ENCODE measurements around the gene DUSP22. TPM values are rescaled to one million over a fixed set of nuclear protein-coding genes. Genes with fewer than 3 reads are reported as not detected.

DUSP22 gene
- total and polyA plus RNA-seq, 2 experiments from 2014 or later: 12.8 to 36.8 TPM

DNA sequence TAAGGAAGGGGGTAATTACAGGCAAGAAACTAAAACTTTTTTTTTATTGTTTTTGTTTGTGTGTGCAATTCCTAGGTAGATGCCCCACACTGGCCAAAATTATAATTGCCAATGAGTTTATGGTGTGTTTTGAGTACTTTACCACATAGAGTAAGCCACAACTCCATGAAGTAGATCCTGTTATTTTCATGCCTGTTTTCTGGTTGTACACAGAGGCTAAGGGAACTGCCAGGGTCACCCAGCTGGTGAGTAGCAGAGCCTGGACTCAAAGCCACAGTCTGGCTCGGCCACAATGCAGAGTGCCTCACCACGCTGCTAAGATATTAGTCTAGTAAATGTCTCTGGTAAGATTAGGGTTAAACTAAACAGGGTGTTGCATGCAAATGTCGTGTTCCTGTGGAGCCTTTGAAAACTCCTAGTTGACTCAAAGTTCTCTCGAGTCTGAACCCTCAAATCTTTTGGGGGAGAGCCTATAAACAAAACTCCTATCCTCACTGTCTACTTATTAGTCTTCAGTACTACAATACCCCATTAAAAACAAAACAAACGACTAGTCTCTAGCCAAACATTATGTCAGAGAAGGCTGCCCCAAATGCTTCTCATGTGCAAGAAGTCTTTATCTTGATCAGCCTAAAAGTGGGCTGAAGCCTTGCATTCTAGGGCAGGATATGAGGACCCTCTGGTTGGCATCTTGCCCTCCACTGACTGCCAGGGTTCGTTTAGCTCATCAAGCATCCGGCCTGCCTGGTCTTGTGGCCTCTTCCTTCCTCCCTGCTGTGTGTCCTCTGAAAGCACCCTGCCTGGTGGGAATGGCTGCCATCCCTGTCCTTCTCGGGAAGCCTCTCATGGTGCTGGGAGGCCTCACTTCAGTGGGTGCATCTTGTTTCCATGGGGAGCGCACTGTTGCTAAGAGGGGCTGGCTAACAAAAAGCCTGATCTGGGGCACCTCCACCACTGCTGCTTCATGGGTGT is 4.2 kb downstream of the DUSP22 start:
- Mint-ChIP-seq H3K4me1 (peaks cover 31% of the 10 kb centered on the region), H3K9me3 (peaks cover 32% of the 10 kb centered on the region), H3K4me3 (no peak overlapping the region), H3K27me3 (ENCODE audit: insufficient read depth, low read depth, poor library complexity) (peaks cover 4% of the 10 kb centered on the region), H3K36me3 (ENCODE audit: low read depth) (peaks cover 14% of the 10 kb centered on the region; the same call in 2 of the 3 replicates), H3K27ac (no peak overlapping the region)
- Histone ChIP-seq H3F3A (replicated peaks; ENCODE audit: low read depth) (peaks cover 6% of the 10 kb centered on the region; the same call in 1 of the 2 replicates), H3K79me2 (replicated peaks; ENCODE audit: insufficient read depth) (peaks cover 66% of the 10 kb centered on the region), H4K20me1 (replicated peaks; ENCODE audit: insufficient read depth) (peaks cover 11% of the 10 kb centered on the region; the same call in 1 of the 2 replicates), H3K9me2 (ENCODE audit: insufficient read depth) (peaks cover 18% of the 10 kb centered on the region), H3K27me3 (ENCODE audit: insufficient read depth) (peaks cover 4% of the 10 kb centered on the region; the same call in 1 of the 2 replicates), H2AFZ (no peak overlapping the region; the same call in 1 of the 2 replicates), H3K36me3 (ENCODE audit: insufficient read depth) (peaks cover 21% of the 10 kb centered on the region; the same call in 1 of the 2 replicates), H3K27ac (ENCODE audit: low read depth) (no peak overlapping the region), H3K4me3 (no peak overlapping the region), H3K4me1 (ENCODE audit: insufficient read depth) (peaks cover 33% of the 10 kb centered on the region), H3K4me2 (0 out of 2 replicates have a peak overlapping the region, but pooled peaks have one; percentile 1)
- ATAC-seq (no peak), DNase-seq (ENCODE audit: low spot score) (no peak)
- TF ChIP-seq JUNB (IDR thresholded peaks at IDR 0.05; ENCODE audit: unreplicated experiment): no peak
- TF ChIP-seq, protein P1, sequence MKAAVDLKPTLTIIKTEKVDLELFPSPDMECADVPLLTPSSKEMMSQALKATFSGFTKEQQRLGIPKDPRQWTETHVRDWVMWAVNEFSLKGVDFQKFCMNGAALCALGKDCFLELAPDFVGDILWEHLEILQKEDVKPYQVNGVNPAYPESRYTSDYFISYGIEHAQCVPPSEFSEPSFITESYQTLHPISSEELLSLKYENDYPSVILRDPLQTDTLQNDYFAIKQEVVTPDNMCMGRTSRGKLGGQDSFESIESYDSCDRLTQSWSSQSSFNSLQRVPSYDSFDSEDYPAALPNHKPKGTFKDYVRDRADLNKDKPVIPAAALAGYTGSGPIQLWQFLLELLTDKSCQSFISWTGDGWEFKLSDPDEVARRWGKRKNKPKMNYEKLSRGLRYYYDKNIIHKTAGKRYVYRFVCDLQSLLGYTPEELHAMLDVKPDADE (IDR thresholded peaks at IDR 0.05): no peak
- TF ChIP-seq NANOG (IDR thresholded peaks at IDR 0.05; ENCODE audit: borderline replicate concordance): no peak
- no peak for TF ChIP-seq EZH2phosphoT487 (IDR thresholded peaks at IDR 0.05; ENCODE audit: unreplicated experiment)
- no peak for TF ChIP-seq POLR2AphosphoS5 (IDR thresholded peaks at IDR 0.05; ENCODE audit: low read depth)
- TF ChIP-seq CREB1 (CRISPR knock-in tag; IDR thresholded peaks at IDR 0.05; ENCODE audit: low read depth): no peak
- TF ChIP-seq ZNF114 (CRISPR knock-in tag; IDR thresholded peaks at IDR 0.05): no peak
- TF ChIP-seq, protein P2, sequence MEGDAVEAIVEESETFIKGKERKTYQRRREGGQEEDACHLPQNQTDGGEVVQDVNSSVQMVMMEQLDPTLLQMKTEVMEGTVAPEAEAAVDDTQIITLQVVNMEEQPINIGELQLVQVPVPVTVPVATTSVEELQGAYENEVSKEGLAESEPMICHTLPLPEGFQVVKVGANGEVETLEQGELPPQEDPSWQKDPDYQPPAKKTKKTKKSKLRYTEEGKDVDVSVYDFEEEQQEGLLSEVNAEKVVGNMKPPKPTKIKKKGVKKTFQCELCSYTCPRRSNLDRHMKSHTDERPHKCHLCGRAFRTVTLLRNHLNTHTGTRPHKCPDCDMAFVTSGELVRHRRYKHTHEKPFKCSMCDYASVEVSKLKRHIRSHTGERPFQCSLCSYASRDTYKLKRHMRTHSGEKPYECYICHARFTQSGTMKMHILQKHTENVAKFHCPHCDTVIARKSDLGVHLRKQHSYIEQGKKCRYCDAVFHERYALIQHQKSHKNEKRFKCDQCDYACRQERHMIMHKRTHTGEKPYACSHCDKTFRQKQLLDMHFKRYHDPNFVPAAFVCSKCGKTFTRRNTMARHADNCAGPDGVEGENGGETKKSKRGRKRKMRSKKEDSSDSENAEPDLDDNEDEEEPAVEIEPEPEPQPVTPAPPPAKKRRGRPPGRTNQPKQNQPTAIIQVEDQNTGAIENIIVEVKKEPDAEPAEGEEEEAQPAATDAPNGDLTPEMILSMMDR (conservative IDR thresholded peaks at IDR 0.05; ENCODE audit: low read depth in 2 of 2): no peak
- TF ChIP-seq STAT1 (IDR thresholded peaks at IDR 0.05; ENCODE audit: unreplicated experiment): no peak
- TF ChIP-seq, protein P3, sequence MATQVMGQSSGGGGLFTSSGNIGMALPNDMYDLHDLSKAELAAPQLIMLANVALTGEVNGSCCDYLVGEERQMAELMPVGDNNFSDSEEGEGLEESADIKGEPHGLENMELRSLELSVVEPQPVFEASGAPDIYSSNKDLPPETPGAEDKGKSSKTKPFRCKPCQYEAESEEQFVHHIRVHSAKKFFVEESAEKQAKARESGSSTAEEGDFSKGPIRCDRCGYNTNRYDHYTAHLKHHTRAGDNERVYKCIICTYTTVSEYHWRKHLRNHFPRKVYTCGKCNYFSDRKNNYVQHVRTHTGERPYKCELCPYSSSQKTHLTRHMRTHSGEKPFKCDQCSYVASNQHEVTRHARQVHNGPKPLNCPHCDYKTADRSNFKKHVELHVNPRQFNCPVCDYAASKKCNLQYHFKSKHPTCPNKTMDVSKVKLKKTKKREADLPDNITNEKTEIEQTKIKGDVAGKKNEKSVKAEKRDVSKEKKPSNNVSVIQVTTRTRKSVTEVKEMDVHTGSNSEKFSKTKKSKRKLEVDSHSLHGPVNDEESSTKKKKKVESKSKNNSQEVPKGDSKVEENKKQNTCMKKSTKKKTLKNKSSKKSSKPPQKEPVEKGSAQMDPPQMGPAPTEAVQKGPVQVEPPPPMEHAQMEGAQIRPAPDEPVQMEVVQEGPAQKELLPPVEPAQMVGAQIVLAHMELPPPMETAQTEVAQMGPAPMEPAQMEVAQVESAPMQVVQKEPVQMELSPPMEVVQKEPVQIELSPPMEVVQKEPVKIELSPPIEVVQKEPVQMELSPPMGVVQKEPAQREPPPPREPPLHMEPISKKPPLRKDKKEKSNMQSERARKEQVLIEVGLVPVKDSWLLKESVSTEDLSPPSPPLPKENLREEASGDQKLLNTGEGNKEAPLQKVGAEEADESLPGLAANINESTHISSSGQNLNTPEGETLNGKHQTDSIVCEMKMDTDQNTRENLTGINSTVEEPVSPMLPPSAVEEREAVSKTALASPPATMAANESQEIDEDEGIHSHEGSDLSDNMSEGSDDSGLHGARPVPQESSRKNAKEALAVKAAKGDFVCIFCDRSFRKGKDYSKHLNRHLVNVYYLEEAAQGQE (IDR thresholded peaks at IDR 0.05; ENCODE audit: unreplicated experiment): no peak
- TF ChIP-seq ZNF331 (CRISPR knock-in tag; IDR thresholded peaks at IDR 0.05; ENCODE audit: low read depth): no peak
- TF ChIP-seq, protein P4, sequence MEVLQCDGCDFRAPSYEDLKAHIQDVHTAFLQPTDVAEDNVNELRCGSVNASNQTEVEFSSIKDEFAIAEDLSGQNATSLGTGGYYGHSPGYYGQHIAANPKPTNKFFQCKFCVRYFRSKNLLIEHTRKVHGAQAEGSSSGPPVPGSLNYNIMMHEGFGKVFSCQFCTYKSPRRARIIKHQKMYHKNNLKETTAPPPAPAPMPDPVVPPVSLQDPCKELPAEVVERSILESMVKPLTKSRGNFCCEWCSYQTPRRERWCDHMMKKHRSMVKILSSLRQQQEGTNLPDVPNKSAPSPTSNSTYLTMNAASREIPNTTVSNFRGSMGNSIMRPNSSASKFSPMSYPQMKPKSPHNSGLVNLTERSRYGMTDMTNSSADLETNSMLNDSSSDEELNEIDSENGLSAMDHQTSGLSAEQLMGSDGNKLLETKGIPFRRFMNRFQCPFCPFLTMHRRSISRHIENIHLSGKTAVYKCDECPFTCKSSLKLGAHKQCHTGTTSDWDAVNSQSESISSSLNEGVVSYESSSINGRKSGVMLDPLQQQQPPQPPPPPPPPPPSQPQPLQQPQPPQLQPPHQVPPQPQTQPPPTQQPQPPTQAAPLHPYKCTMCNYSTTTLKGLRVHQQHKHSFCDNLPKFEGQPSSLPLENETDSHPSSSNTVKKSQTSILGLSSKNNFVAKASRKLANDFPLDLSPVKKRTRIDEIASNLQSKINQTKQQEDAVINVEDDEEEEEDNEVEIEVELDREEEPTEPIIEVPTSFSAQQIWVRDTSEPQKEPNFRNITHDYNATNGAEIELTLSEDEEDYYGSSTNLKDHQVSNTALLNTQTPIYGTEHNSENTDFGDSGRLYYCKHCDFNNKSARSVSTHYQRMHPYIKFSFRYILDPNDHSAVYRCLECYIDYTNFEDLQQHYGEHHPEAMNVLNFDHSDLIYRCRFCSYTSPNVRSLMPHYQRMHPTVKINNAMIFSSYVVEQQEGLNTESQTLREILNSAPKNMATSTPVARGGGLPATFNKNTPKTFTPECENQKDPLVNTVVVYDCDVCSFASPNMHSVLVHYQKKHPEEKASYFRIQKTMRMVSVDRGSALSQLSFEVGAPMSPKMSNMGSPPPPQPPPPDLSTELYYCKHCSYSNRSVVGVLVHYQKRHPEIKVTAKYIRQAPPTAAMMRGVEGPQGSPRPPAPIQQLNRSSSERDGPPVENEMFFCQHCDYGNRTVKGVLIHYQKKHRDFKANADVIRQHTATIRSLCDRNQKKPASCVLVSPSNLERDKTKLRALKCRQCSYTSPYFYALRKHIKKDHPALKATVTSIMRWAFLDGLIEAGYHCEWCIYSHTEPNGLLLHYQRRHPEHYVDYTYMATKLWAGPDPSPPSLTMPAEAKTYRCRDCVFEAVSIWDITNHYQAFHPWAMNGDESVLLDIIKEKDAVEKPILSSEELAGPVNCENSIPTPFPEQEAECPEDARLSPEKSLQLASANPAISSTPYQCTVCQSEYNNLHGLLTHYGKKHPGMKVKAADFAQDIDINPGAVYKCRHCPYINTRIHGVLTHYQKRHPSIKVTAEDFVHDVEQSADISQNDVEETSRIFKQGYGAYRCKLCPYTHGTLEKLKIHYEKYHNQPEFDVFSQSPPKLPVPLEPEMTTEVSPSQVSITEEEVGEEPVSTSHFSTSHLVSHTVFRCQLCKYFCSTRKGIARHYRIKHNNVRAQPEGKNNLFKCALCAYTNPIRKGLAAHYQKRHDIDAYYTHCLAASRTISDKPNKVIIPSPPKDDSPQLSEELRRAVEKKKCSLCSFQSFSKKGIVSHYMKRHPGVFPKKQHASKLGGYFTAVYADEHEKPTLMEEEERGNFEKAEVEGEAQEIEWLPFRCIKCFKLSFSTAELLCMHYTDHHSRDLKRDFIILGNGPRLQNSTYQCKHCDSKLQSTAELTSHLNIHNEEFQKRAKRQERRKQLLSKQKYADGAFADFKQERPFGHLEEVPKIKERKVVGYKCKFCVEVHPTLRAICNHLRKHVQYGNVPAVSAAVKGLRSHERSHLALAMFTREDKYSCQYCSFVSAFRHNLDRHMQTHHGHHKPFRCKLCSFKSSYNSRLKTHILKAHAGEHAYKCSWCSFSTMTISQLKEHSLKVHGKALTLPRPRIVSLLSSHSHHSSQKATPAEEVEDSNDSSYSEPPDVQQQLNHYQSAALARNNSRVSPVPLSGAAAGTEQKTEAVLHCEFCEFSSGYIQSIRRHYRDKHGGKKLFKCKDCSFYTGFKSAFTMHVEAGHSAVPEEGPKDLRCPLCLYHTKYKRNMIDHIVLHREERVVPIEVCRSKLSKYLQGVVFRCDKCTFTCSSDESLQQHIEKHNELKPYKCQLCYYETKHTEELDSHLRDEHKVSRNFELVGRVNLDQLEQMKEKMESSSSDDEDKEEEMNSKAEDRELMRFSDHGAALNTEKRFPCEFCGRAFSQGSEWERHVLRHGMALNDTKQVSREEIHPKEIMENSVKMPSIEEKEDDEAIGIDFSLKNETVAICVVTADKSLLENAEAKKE (CRISPR knock-in tag; IDR thresholded peaks at IDR 0.05): no peak
- TF ChIP-seq EZH2 (IDR thresholded peaks at IDR 0.05; ENCODE audit: low read depth, unreplicated experiment): no peak
